Chondrocyte (in vitro differentiated cells): ENCODE results near the gene MAN1A1. TPM values are rescaled to one million over a fixed set of nuclear protein-coding genes. Genes with fewer than 3 reads are reported as not detected.

Experiments used
- DNase-seq: peaks from one replicate; pipeline ENCODE4 v3.0.0; 2021; ENCODE audit warnings: mixed read lengths, low spot score
- H3K27ac Mint-ChIP-seq: one replicate; pipeline ENCODE4 v1.8.0; 2021; ENCODE audit warnings: mild to moderate bottlenecking, moderate library complexity, mixed read lengths; ENCODE audit not compliant: unreplicated experiment
- H3K27me3 Mint-ChIP-seq: 2 replicates; pipeline ENCODE4 v1.8.0; 2021; ENCODE audit warnings: low read depth, mixed read lengths
- H3K36me3 Mint-ChIP-seq: 2 replicates; pipeline ENCODE4 v1.8.0; 2021; ENCODE audit warnings: low read depth, mixed read lengths
- H3K4me1 Mint-ChIP-seq: 2 replicates; pipeline ENCODE4 v1.8.0; 2021; ENCODE audit warnings: low read depth, mild to moderate bottlenecking, mixed read lengths
- H3K4me3 Mint-ChIP-seq: one replicate; pipeline ENCODE4 v1.8.0; 2021; ENCODE audit warnings: mild to moderate bottlenecking, moderate library complexity, mixed read lengths; ENCODE audit not compliant: unreplicated experiment
- H3K9me3 Mint-ChIP-seq: 2 replicates; pipeline ENCODE4 v1.8.0; 2021; ENCODE audit warnings: low read depth, mixed read lengths
- CTCF ChIP-seq: fragments of 200-600 bp; sonication (generic); IDR thresholded peaks from 2 replicates; pipeline ENCODE4 v1.5.0; 2021; ENCODE audit warnings: antibody characterized with exemption, mild to moderate bottlenecking, moderate library complexity
- long read RNA-seq: library from polyadenylated mRNA; stranded (forward); transcript quantifications from one replicate; pipeline ENCODE4 v2.0.0, GENCODE V29; 2021
- total RNA-seq: library from RNA; stranded (reverse); gene quantifications from 3 replicates; pipeline ENCODE4 v1.2.1, GENCODE V29; 2021

Gene MAN1A1
- total RNA-seq: 6.9 to 16.3 TPM (median 7.2 TPM) in 3 replicates
- long read RNA-seq, full-length matches to known transcripts: 13 of 16 reads
- long read RNA-seq, partial matches to known transcripts: 3 of 16 reads
- long read RNA-seq, other reads (novel, unspliced or antisense): 0 of 16 reads

GRCh38 chr6:119349361-119350201 is at the start of gene MAN1A1:
MAN1A1 (minus strand) TSS chr6:119349761; CDS start chr6:119349065, 696 bp downstream.
- Mint-ChIP-seq H3K4me1 (peaks cover 15% of the 10 kb centered on the region), H3K4me3 (peak within 1 kb of the TSS; percentile 69), H3K36me3 (peaks cover 3% of the 10 kb centered on the region), H3K27ac (peak within 1 kb of the TSS; percentile 37), H3K27me3 (peaks cover 24% of the 10 kb centered on the region), H3K9me3 (no peaks in the 10 kb centered on the region)
- DNase-seq: no peak
- peak; percentile 30 for TF ChIP-seq CTCF

- Mint-ChIP-seq H3K4me1 (no peaks in the 10 kb centered on the region), H3K27me3 (peaks cover 8% of the 10 kb centered on the region), H3K36me3 (no peaks in the 10 kb centered on the region), H3K27ac (no peak overlapping the region), H3K9me3 (peaks cover 6% of the 10 kb centered on the region), H3K4me3 (no peak overlapping the region)
- DNase-seq: no peak
- no peak for TF ChIP-seq CTCF
These were observed 45.6 kb upstream of the MAN1A1 start for GRCh38 chr6:119395192-119395591.

- Mint-ChIP-seq H3K27me3 (peaks cover 8% of the 10 kb centered on the region), H3K4me3 (no peak overlapping the region), H3K27ac (no peak overlapping the region), H3K9me3 (peaks cover 4% of the 10 kb centered on the region), H3K4me1 (no peaks in the 10 kb centered on the region), H3K36me3 (no peaks in the 10 kb centered on the region)
- DNase-seq: no peak
- no peak for TF ChIP-seq CTCF
These were observed 40.8 kb upstream of the MAN1A1 start for GRCh38 chr6:119390247-119390793.

- no peak for DNase-seq
- Mint-ChIP-seq H3K9me3 (peaks cover 5% of the 10 kb centered on the region), H3K27ac (no peak overlapping the region), H3K27me3 (peaks cover 25% of the 10 kb centered on the region), H3K36me3 (no peaks in the 10 kb centered on the region), H3K4me3 (no peak overlapping the region), H3K4me1 (no peaks in the 10 kb centered on the region)
- TF ChIP-seq CTCF: no peak
These were observed 36.4 kb upstream of the MAN1A1 start for GRCh38 chr6:119385994-119386393.

GRCh38 chr6:119384444-119384843 is 34.9 kb upstream of the MAN1A1 start:
- peaks cover 11% of the 10 kb centered on the region for H3K9me3 Mint-ChIP-seq

More at GRCh38 chr6:119384444-119384843, 34.9 kb upstream of the MAN1A1 start:
- no peak for DNase-seq
- Mint-ChIP-seq H3K4me1 (no peaks in the 10 kb centered on the region), H3K4me3 (no peak overlapping the region), H3K27ac (no peak overlapping the region), H3K36me3 (no peaks in the 10 kb centered on the region), H3K27me3 (peaks cover 25% of the 10 kb centered on the region)
- no peak for TF ChIP-seq CTCF
